ENCODE measurements around the gene ZNF628.

DNA sequence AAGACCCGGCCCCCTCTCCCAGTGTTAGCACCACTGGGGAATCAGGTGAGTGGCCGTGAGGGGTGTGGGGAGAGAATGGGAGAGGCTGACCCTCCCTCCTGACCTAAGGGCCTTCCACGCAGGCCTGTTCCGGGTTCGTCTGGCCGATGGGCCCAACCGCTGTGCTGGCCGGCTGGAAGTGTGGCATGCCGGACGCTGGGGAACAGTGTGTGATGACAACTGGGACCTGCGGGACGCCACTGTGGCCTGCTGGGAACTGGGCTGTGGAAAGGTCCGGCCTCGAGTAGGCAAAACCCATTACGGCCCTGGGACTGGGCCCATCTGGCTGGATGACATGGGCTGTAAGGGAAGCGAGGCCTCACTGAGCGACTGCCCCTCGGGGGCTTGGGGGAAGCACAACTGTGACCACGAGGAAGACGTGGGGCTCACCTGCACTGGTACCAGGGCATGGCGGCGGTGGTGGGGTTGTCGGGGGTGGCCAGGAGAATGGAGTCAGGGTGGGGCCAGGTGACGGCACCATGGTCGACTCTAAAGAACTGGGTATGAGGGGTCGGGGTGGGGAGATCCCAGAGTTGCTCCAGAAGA is 24.0 kb downstream of the ZNF628 start:
- TF ChIP-seq EP300 (IDR thresholded peaks at IDR 0.05; ENCODE audit: borderline replicate concordance in 1 of 2, low read depth in 2 of 2, low read length in 2 of 2) (no peak), RNF2 (IDR thresholded peaks at IDR 0.05; ENCODE audit: borderline replicate concordance, low read depth, low read length, missing control alignments, poor library complexity, severe bottlenecking) (no peak), CTCF (IDR thresholded peaks at IDR 0.05; ENCODE audit: control extremely low read depth in 1 of 3, insufficient read depth in 1 of 3, low read depth in 1 of 3, low read length in 3 of 3) (no peak), ASH2L (IDR thresholded peaks at IDR 0.05; ENCODE audit: low read length) (no peak), TAF7 (optimal IDR thresholded peaks at IDR 0.05; ENCODE audit: borderline replicate concordance, low read depth, low read length) (no peak), POLR2A (IDR thresholded peaks at IDR 0.05; ENCODE audit: control extremely low read depth in 1 of 2, low read depth in 2 of 2, low read length in 2 of 2) (no peak), CREB1 (IDR thresholded peaks at IDR 0.05) (no peak), YY1 (IDR thresholded peaks at IDR 0.05; ENCODE audit: low read depth, low read length) (no peak)
- TF ChIP-seq, protein P1, sequence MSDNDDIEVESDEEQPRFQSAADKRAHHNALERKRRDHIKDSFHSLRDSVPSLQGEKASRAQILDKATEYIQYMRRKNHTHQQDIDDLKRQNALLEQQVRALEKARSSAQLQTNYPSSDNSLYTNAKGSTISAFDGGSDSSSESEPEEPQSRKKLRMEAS (IDR thresholded peaks at IDR 0.05): no peak
